SK-N-SH treated with all-trans-retinoic acid at 6 μM for 48 hours (cell line): ENCODE measurements around the gene PLCB4.
A peak's percentile ranks its signal among the peaks of the same experiment; 100 is the strongest.

Experiments
- ARNTL ChIP-seq: fragments of 450-650 bp; formaldehyde crosslinking; IDR thresholded peaks from 2 replicates; pipeline ENCODE4 v1.5.0; 2020; ENCODE audit warnings: low read depth, mild to moderate bottlenecking, moderate library complexity, borderline replicate concordance
- CREB5 ChIP-seq: fragments of 250-450 bp; sonication (Bioruptor Pico); IDR thresholded peaks from 2 replicates; pipeline ENCODE4 v1.5.1; 2020; ENCODE audit warnings: low read depth, mild to moderate bottlenecking, moderate library complexity
- ISL1 ChIP-seq: fragments of 250-450 bp; sonication (Bioruptor Pico); IDR thresholded peaks from 2 replicates; pipeline ENCODE4 v2.1.2; 2022; ENCODE audit warnings: mild to moderate bottlenecking, moderate library complexity
- OSR1 ChIP-seq: fragments of 250-450 bp; sonication (Bioruptor Pico); IDR thresholded peaks from 2 replicates; pipeline ENCODE4 v1.8.0; 2022; ENCODE audit warnings: moderate library complexity, mild to moderate bottlenecking, inconsistent platforms
- RARB ChIP-seq: fragments of 250-450 bp; sonication (Bioruptor Pico); IDR thresholded peaks from 2 replicates; pipeline ENCODE4 v1.8.0; 2021; ENCODE audit warnings: mild to moderate bottlenecking, moderate library complexity
- ZFP3 ChIP-seq: fragments of 250-450 bp; sonication (Bioruptor Pico); IDR thresholded peaks from 2 replicates; pipeline ENCODE4 v1.5.0; 2020; ENCODE audit warnings: mild to moderate bottlenecking, moderate library complexity

- TF ChIP-seq RARB (CRISPR knock-in tag) (no peak), ISL1 (CRISPR knock-in tag) (peak; percentile 75), ZFP3 (no peak), OSR1 (CRISPR knock-in tag) (no peak), CREB5 (CRISPR knock-in tag) (no peak), ARNTL (CRISPR knock-in tag) (no peak)
These were observed 339.8 kb downstream of the PLCB4 start for GRCh38 chr20:9408422-9409300.
